SK-MEL-5 (cell line): Measurements from ENCODE around the gene SDK2. TPM values are rescaled to one million over a fixed set of nuclear protein-coding genes. Genes with fewer than 3 reads are reported as not detected.

Source experiments
- DNase-seq: peaks from one replicate; pipeline ENCODE4 v3.0.0-alpha.2; 2016; ENCODE audit warnings: low read depth, low spot score
- in situ Hi-C: cut with HindIII; loops from 2 replicates; pipeline ENCODE4 v1.10.0; 2016; ENCODE audit warnings: low sequenced_read_pairs, high pct_unique_total_duplicates, low pct_unique_long_range_greater_than_20kb
- total RNA-seq: library from RNA; depleted of rRNA; stranded (reverse); fragments of >200 nt; shearing (Covaris generic); gene quantifications from 2 replicates; pipeline ENCODE4 v1.2.3, GENCODE V29; 2014

The SDK2 gene
- total RNA-seq, 1 experiment from 2014 or later, result 1.3 TPM

DNA sequence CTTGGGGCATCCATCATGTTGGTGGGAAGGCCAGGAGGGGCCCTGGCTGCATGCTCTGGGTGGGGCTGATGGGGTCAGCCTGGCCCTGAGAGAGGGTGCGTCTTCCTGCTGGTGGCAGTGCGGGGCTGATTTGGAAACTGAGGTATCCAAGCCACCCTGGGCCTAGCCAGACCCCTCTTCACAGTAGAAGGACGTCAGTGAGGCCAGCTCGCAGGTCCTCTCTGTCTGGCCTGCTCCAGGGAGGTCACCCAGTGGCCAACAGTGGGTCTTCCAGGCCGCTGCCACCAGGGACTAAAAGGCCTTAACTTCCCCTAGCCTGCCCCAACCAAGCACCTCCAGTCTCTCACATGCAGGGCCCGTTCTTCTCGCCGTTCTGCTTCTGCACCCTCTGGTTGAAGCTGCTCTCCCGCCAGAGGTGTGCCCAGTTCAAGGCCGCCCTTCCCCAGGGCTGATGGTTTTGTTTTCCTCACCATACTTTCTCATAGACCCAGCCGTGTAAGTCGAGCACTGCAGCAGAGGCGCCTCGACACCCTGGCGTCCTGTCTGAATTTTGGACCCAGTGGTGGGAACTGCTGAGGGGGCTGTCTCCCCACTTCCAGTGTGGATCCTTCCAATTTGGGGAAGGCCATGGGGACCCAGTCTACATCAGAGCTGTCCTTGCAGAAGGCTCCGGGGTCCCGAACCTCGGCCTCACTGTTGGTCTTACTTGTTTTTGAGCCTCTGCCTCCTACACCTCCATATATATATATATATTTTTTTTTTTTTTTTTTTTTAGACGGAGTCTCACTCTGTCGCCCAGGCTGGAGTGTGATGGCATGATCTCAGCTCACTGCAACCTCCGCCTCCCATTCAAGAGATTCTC lies 289.6 kb downstream of the SDK2 start:
- in situ Hi-C loops, result no loop called here
- DNase-seq, result no peak

DNA sequence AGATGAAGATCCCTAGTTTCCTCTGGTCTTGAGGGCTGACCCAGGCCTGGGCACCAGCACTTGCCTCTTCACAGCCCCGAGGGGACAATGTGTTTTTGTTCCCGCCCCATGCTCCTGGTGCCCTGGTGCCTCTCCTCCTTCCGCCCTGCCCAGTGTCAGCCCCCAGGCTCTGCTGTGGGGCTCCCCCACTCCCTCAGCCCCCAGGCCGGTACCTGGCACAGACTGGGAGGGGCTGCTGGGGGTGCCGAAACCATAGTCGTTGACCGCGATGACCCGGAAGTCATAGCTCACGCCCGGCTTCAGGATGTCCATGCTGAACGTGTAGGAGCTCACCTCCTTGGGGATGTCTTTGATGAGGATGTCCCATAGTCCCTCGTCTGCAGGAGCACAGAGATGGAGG lies 292.0 kb downstream of the SDK2 start:
- in situ Hi-C loops, result no loop called here
- DNase-seq, result no peak

DNA sequence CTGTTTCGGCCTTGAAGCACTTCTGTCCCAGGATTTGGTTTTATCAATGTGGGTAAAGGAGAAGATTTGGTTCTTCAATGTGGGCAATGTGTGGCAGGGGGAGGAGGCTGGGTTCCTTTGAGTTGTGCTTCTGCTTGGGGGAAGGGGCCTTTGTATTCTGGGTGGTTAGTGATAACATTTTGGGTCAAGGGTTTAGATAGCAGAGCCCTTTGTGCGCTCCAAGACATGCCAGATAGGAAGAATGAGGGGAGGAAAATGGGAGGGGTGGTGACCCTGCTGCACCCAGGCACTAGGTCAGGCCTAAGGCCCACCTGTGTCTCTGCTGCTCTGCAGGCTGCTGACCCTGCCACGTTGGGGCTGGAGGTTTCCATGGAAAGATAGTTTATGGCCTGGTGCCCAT lies 292.5 kb downstream of the SDK2 start:
- in situ Hi-C loops, result no loop called here
- DNase-seq, result no peak

DNA sequence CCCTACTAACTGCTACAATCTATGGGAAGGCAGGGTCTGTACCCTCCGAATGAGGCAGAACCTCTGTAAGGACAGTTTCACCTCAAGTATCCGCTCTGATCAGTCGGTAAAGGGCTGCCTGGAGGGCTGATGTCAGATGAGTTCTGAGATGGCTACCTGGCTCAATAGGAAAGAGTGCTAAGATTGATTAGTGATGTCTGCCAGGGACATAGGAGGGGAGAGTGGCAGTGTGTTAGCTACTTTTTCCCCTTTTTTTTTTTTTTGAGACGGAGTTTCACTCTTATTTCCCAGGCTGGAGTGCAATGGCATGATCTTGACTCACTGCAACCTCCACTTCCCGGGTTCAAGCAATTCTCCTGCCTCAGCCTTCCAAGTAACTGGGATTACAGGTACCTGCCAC lies 293.4 kb downstream of the SDK2 start:
- DNase-seq, result no peak
- in situ Hi-C loops, result no loop called here

DNA sequence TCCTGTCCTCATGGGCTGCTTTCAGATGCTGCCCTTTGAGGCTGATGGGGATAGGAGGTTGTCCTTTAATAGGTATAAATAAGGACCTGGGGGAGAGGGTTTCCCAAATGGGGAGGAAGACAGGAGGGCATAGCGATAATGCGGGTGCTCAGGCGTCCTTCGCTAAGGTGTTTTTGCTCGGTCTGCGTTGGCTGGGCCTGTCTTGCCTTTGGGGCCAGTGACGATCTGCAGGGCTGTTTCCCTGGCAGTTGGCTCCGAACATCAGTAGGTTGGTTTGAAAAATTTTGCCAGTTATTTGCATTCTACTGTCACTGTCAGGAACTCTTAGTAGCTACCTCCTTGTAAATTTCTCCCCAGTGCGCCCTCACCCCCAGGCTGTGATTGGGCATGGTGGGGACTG lies 294.6 kb downstream of the SDK2 start:
- no peak for DNase-seq
- in situ Hi-C loops, result no loop called here

DNA sequence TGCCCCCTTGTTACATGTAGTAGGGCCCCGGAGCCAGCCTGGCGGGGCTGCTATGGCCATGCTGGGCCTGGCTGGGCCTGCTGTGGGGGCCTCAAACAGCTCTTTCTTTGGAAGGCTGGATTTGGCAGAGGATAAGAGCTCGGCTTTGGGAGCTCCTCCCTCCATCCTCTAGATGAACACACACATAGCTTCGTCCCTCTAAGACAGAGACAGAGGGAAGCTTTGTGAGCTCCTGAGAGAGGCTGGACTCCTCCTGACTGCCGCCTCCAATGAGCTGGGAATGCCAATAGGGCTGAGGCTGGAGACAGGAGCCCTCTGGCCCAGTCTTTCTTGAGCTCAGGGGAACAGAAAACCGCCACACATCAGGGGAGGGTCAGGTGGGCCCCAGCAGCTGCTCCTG lies 295.1 kb downstream of the SDK2 start:
- in situ Hi-C loops, result no loop called here
- peak; percentile 96 for DNase-seq

DNA sequence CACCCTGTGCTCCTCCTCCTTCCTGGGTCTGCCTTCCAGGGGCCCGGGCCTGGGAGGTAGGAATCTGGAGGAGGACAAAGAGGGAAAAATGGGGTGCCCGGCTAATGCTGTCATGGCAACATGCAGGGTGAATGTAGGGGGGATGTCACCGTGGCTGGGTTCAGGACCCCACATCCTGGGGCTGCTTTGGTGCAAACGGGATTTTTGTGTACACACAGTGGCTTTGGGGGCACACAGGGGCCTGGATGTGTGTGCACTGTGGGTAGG lies 295.5 kb downstream of the SDK2 start:
- in situ Hi-C loops, result no loop called here
- no peak for DNase-seq

DNA sequence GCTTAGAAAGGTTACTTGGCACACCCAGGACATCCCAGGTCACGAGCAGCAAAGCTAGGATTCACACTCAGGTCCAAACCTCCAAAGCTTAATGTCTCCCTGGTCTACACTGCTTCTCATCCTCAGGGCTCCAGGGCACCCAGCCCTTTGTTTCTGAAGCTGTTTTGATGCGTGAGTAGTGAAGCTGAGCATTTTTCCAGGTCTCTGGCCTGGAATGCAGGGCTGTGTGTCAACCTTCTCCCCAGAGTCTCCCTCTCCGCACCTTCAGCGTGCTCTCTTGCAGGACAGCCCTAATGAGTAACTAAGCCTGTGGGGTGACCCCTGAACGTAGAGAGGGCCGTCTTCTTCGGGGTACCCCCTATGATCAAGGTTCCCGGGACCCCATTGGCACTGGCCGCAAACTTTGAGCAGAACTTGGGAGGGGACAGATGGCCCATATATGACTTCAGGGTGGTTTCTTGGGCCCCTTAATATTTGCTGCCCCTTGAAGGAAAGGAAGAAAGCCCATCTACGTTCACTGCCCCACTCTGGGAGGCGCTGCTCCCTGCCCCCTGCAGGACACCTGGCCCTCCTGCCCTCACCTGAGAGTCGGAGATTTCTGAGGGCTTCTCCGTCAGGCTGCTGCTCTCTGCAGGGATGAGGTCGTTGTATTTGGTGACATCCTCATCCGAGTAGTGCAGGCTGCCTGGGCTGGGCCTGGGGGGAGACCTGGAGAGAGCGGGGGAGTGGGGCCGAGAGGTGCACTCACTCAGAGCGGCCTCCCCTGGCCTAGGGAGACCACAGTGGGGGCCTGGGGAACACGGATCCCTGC lies 296.0 kb downstream of the SDK2 start:
- in situ Hi-C loops, result no loop called here
- no peak for DNase-seq

DNA sequence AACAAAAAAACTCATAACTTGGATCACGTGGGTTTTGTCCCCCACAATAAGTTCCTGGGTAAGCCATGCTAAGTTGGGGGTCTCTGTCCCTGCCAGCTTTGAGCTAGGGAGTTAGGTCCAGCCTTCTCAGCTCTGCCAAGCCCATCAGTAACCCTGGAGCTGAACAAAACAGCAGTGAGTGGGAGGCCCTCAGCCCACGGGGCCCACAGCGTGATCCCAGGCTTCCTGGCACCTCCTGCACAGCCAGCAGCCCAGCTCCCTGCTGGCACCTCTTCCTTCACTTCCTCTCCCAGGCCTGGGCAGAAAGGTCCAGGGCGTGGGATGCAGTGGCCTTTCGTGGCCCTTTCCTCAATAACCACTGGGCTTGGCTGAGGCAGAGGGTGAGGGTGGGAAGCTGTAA lies 296.9 kb downstream of the SDK2 start:
- in situ Hi-C loops, result no loop called here
- no peak for DNase-seq

DNA sequence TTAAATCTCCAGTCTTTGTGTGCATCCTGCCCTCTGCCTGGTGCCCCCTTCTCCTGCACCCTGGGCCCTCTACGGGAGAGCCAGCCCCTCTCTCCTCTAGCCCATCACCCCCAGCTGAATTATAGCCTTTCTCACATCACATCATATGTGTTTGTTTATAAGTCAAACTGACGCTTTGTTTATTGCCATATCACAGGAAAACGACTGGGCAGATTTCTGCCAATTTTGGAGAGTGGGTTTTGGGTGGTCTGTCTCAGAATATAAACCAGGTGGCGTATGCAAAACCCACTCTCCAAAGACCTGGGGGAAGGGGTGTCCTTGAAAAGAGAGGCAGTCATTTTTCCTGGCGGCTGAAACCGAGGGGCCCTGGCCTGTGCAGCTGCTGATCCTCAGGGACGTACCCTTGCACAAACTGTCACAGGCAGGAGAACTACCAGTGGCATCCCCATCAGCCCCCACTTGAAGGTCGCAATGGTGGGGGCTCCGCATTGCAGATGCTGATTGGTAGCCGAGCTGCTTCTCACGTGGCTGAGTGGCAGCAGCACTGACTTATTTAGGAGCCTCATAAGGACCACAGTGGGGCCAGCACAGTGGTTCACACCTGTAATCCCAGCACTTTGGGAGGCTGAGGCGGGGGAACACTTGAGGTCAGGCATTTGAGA lies 297.6 kb downstream of the SDK2 start:
- in situ Hi-C loops, result no loop called here
- no peak for DNase-seq

DNA sequence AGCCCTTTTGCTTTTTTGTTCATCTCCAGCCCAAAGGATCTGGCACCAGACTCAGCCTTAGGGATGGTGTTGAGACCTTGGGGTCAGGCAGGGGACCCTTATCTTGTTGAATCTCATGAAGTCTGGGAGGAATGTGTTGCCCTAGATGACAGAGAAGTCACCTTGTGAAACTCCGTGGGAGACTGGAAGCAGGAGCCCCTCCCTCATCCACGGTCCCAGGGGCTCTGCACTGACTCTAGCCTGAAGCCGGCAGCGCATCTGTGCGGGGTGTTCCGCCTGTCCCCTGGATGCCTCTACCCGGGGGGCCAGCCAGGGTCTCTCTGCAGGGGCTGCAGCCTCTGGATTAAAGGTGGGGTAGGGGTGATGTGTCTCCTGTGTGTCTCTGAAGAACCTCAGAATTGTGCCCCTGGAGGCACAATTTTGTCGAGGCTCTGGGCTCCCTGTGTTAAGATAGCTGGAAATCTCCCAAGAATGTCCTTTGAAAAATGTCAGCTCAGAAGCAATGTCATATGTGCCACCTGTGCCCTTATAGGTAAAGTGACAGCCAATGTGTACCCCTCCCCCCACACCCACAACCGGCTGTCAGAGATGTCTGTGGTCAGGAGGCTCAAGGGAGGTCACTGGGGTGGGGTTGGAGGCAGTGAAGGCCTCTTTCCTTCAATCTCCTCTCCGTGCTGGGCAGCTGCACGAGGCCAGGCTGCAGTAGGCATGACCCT lies 300.3 kb downstream of the SDK2 start:
- in situ Hi-C loops, result no loop called here
- DNase-seq, result no peak

DNA sequence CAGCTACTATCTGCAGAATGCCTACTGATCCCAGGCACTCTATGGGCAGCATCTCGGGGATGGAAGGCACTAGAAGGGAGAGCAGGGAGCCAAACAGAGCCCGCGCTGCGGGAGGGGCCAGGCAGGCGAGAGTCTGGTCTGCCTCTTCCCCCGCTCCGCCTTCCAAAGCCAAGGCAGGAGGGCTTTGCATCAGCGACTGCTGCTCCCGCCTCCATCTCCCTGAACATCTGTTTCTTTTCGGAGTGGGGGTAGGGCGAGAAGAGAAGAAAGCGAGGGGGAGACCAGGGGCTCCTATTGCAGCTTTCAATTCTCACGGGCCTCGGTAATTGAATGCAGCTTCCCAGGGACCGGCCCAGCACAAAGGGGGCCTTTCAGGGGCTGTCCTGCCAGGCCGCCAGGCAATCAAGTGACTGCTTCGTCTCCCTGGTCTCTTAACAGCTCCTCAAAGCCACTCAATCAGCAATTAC lies 301.0 kb downstream of the SDK2 start:
- peak; percentile 76 for DNase-seq

DNA sequence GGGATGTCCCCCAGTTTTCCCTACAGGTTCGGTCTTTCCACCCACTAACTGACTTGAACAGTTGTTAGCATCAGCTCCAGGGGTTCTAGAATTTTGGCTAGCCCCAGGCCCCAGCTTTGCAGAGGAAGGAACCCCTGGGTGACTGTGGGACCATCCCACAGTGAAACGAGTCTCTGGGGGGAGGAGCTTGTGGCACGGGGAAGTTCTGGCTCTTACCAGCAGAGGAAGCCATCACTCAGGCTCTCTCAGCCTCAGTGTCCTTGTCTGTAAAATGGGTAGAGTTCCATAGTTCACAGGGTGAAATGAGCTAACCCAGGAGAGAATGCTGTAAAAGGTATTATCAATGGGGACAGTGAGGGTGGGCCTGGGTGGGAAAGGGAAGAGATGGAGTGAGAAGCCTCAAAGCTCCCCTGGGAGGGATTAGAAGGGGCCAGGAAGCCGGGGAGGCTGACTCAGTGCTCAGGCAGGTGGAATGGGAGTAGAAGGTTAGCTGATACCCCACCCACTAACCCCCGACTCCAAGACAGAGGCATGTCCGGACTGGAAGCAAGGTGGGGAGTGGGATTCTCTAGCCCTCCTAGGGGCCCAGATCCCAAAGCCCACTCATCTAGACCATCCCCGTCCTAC lies 301.6 kb downstream of the SDK2 start:
- in situ Hi-C loops, result no loop called here
- peak; percentile 40 for DNase-seq

More for the DNA sequence above, 301.0 kb downstream of the SDK2 start:
- in situ Hi-C loops, result no loop called here

DNA sequence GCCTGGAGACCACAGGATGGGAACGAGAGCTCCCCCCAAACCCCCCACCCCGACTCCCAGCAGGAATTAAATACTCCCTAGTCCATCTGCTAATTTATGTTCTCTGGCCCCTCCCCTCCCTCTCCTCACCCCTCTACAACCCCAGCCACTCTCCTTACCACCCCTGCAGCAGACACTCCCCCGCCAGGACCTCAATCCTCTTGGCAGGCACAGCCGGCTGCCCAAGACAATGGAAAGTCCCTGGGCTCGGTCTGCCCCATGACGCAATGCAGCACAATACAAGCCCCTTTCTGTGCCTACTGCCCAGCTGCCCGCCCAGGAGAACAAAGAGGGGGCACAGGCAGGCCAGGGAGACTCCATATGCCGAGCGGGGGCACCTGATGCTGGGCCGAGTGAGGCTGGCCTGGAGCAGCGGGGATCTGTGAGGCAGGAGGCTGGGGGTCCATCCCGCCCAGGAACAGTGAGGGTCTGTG lies 302.2 kb downstream of the SDK2 start:
- in situ Hi-C loops, result no loop called here
- peak; percentile 67 for DNase-seq

DNA sequence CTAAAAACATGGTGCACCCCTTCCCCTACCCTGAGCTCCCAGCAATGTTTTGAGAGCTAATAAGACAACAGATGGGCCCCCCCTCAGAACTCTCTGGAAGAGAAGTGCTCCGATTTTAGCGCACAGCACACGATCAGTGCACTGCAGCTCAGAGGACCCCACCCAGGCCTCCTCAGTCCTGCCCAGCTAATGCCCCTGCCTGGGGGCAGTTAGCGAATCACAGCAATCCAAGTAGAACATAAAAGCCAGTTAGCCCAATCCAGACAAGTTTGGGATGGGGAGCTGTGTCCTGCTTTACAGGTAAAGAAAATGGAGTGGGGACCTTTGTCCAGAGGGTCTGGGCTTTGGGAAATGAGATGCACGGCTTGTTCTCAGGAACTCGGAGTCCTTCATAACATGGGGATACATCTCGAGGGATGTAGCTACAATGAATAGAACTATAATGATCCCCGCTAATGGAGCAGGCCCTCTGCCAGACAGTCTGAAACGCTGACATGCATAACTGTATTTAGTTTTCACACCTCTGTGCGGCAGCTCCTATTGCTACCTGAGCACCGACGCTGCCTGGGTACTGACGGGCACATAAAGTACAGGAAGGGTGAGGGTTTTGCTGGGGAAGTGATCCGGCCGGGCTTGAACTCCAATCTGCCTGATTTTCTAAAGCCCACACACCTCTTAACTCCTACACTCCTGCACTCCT lies 302.7 kb downstream of the SDK2 start:
- no peak for DNase-seq
- in situ Hi-C loops, result no loop called here

DNA sequence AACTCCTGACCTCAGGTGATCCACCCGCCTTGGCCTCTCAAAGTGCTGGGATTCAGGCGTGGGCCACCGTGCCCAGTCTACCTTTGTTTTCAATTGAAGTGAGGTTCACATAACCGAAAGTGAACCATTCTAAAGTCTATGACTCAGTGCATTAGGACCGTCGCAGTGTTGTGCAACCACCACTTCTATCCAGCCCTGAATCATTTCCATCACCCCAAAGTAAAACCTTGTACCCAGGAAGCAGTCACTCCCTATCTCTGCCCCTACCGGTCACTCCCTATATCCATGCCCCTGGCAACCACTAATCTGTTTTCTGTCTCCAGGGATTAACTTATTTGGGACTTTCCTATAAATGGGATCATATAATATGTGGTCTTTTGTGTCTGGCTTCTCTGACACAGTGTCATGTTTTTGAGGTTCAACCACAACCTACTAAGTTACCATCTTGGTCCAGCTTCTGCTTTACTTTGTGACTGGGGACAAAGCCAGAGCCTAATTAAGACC lies 304.1 kb downstream of the SDK2 start:
- in situ Hi-C loops, result no loop called here
- peak; percentile 70 for DNase-seq
